ENCODE measurements around the gene CNTN1.

- TF ChIP-seq CTCF (IDR thresholded peaks at IDR 0.05) (peak in 3 of 4 experiments; percentile 21 to 32 (median 25)), POLR2AphosphoS5 (IDR thresholded peaks at IDR 0.05) (no peak)
These were observed 319.7 kb downstream of the CNTN1 start for GRCh38 chr12:41011939-41012338.

Data from prostate gland (tissue), 2 donors.